Jurkat, Clone E6-1 (cell line): ENCODE data around the gene HNRNPLL.

Experiments
- DNase-seq: peaks from one replicate; pipeline ENCODE4 v3.0.0-alpha.2; 2011; ENCODE audit warnings: low read depth, low spot score
- H3K4me3 ChIP-seq: 2 replicates; pipeline ENCODE4 v1.5.1; 2011; ENCODE audit warnings: mild to moderate bottlenecking, low read length, control low read depth, moderate library complexity

HNRNPLL gene

GRCh38 chr2:38599706-38600105 is 3.0 kb downstream of the HNRNPLL start:
- no peak overlapping the region for H3K4me3 ChIP-seq
- no peak for DNase-seq

- no peak for DNase-seq
- no peak overlapping the region for H3K4me3 ChIP-seq
Measured at GRCh38 chr2:38598991-38599295, 3.8 kb downstream of the HNRNPLL start.

GRCh38 chr2:38598200-38598990 is 4.3 kb downstream of the HNRNPLL start:
- DNase-seq: no peak
- no peak overlapping the region for H3K4me3 ChIP-seq

- no peak for DNase-seq
- no peak overlapping the region for H3K4me3 ChIP-seq
Measured at GRCh38 chr2:38597115-38597514, 5.6 kb downstream of the HNRNPLL start.

- H3K4me3 ChIP-seq: no peak overlapping the region
Measured at GRCh38 chr2:38596229-38596628, 6.5 kb downstream of the HNRNPLL start.

GRCh38 chr2:38592951-38593350 is 9.8 kb downstream of the HNRNPLL start:
- no peak overlapping the region for H3K4me3 ChIP-seq
- DNase-seq: no peak

More at GRCh38 chr2:38596229-38596628, 6.5 kb downstream of the HNRNPLL start:
- peak; percentile 28 for DNase-seq

GRCh38 chr2:38591152-38591551 is 11.6 kb downstream of the HNRNPLL start:
- H3K4me3 ChIP-seq: no peak overlapping the region
- no peak for DNase-seq

GRCh38 chr2:38590053-38590452 is 12.7 kb downstream of the HNRNPLL start:
- DNase-seq: no peak
- H3K4me3 ChIP-seq: no peak overlapping the region

GRCh38 chr2:38586931-38587330 is 15.8 kb downstream of the HNRNPLL start:
- no peak overlapping the region for H3K4me3 ChIP-seq
- DNase-seq: no peak

- DNase-seq: no peak
- H3K4me3 ChIP-seq: no peak overlapping the region
Measured at GRCh38 chr2:38584881-38585280, 17.8 kb downstream of the HNRNPLL start.

- H3K4me3 ChIP-seq: no peak overlapping the region
- DNase-seq: no peak
Measured at GRCh38 chr2:38583994-38584393, 18.7 kb downstream of the HNRNPLL start.

- no peak overlapping the region for H3K4me3 ChIP-seq
- DNase-seq: no peak
Measured at GRCh38 chr2:38583524-38583923, 19.2 kb downstream of the HNRNPLL start.

GRCh38 chr2:38581193-38582147 is 21.3 kb downstream of the HNRNPLL start:
- peak; percentile 74 for DNase-seq
- H3K4me3 ChIP-seq: no peak overlapping the region

GRCh38 chr2:38580115-38580636 is 22.6 kb downstream of the HNRNPLL start:
- H3K4me3 ChIP-seq: no peak overlapping the region
- no peak for DNase-seq

- DNase-seq: peak; percentile 29
- H3K4me3 ChIP-seq: no peak overlapping the region
Measured at GRCh38 chr2:38578832-38579231, 23.9 kb downstream of the HNRNPLL start.

GRCh38 chr2:38574278-38574677 is 28.4 kb downstream of the HNRNPLL start:
- DNase-seq: no peak
- H3K4me3 ChIP-seq: no peak overlapping the region

GRCh38 chr2:38572167-38572566 is 30.6 kb downstream of the HNRNPLL start:
- no peak for DNase-seq
- H3K4me3 ChIP-seq: no peak overlapping the region

GRCh38 chr2:38571193-38571592 is 31.5 kb downstream of the HNRNPLL start:
- no peak overlapping the region for H3K4me3 ChIP-seq
- no peak for DNase-seq

GRCh38 chr2:38568724-38569436 is 33.8 kb downstream of the HNRNPLL start:
- no peak overlapping the region for H3K4me3 ChIP-seq
- DNase-seq: no peak
